Lower leg skin (tissue), 4 donors: Measurements from ENCODE around the gene HDX. TPM values are rescaled to one million over a fixed set of nuclear protein-coding genes. Genes with fewer than 3 reads are reported as not detected.

Experiments
- DNase-seq, 2 donors: peaks; one replicate each; pipeline ENCODE4 v3.0.0-alpha.2; 2019; ENCODE audit warnings: low spot score in 2 of 2
- H3K4me3 ChIP-seq: fragments of 200-600 bp; sonication (generic); 2 replicates; pipeline ENCODE4 v1.5.1; 2017; ENCODE audit warnings: mild to moderate bottlenecking, low read depth; ENCODE audit not compliant: poor library complexity, severe bottlenecking
- CTCF ChIP-seq, 3 donors: fragments of 450-650 bp; IDR thresholded peaks; one replicate each; pipeline ENCODE4 v1.5.1; 2016; ENCODE audit warnings: antibody characterized with exemption in 3 of 3, mild to moderate bottlenecking in 3 of 3, moderate library complexity in 2 of 3
- POLR2A ChIP-seq, 2 donors: fragments of 450-650 bp; IDR thresholded peaks; one replicate each; pipeline ENCODE4 v1.6.1; 2016 to 2017; ENCODE audit warnings: antibody characterized with exemption in 2 of 2, mild to moderate bottlenecking in 1 of 2, moderate library complexity in 1 of 2
- WGBS, 2 donors: methylation state at CpG; one replicate each; pipeline ENCODE4 v1.1.5; 2018; 5-methylcytosine and 5-hydroxymethylcytosine counted together
- intact Hi-C: fragments of 100-400 bp; cut with DNase I; formaldehyde crosslinking; loops from one replicate; pipeline ENCODE4 v1.15.0; 2023; ENCODE audit warnings: low total_unique reads
- total RNA-seq, 4 donors: library from RNA; depleted of rRNA; stranded (reverse); fragments of >200 nt; gene quantifications; one replicate each; pipeline ENCODE4 v1.1.0, GENCODE V29; 2016

Gene HDX
- total RNA-seq, 4 donors from 2014 or later = 0.42 to 3.0 (median 0.65) TPM

GRCh38 chrX:84357296-84357695 is 145.0 kb downstream of the HDX start:
- DNase-seq = no peak
- H3K4me3 ChIP-seq = no peak overlapping the region
- intact Hi-C loops = no loop called here
- no peak for TF ChIP-seq POLR2A (IDR thresholded peaks at IDR 0.05)
- TF ChIP-seq CTCF (IDR thresholded peaks at IDR 0.05) = no peak

- DNase-seq = no peak
- 40 to 74% methylated on average over 1 of the region's 1 CpG for WGBS, 2 donors
- intact Hi-C loops = loop anchor here (10.0 kb wide), 1 partner anchor 234 kb away; no protein-coding TSS in a partner anchor
- no peak overlapping the region for H3K4me3 ChIP-seq
- TF ChIP-seq POLR2A (IDR thresholded peaks at IDR 0.05) (no peak), CTCF (IDR thresholded peaks at IDR 0.05) (no peak)
These were observed 161.3 kb downstream of the HDX start for GRCh38 chrX:84340968-84341367.

- TF ChIP-seq POLR2A (IDR thresholded peaks at IDR 0.05) (no peak), CTCF (IDR thresholded peaks at IDR 0.05) (no peak)
- DNase-seq = no peak
- H3K4me3 ChIP-seq = no peak overlapping the region
- intact Hi-C loops = loop anchor here (10.0 kb wide), 1 partner anchor 235 kb away; no protein-coding TSS in a partner anchor
- WGBS, 2 donors = 17 to 28% methylated on average over 4 of the region's 4 CpGs
These were observed 162.5 kb downstream of the HDX start for GRCh38 chrX:84339507-84340364.

- no peak overlapping the region for H3K4me3 ChIP-seq
- intact Hi-C loops = no loop called here
- no peak for DNase-seq
- TF ChIP-seq CTCF (IDR thresholded peaks at IDR 0.05) = no peak
- TF ChIP-seq POLR2A (IDR thresholded peaks at IDR 0.05) = no peak
- 59 to 92% methylated on average over 3 of the region's 3 CpGs for WGBS, 2 donors
These were observed 165.6 kb downstream of the HDX start for GRCh38 chrX:84336646-84337045.

- DNase-seq = no peak
- WGBS, 2 donors = 74 to 79% methylated on average over 1 of the region's 1 CpG
- TF ChIP-seq POLR2A (IDR thresholded peaks at IDR 0.05) (no peak), CTCF (IDR thresholded peaks at IDR 0.05) (no peak)
- H3K4me3 ChIP-seq = no peak overlapping the region
- intact Hi-C loops = no loop called here
These were observed 167.1 kb downstream of the HDX start for GRCh38 chrX:84335121-84335520.
